Measurements from ENCODE around the gene PTPRM.
A peak's percentile ranks its signal among the peaks of the same experiment; 100 is the strongest.

Gene PTPRM

DNA sequence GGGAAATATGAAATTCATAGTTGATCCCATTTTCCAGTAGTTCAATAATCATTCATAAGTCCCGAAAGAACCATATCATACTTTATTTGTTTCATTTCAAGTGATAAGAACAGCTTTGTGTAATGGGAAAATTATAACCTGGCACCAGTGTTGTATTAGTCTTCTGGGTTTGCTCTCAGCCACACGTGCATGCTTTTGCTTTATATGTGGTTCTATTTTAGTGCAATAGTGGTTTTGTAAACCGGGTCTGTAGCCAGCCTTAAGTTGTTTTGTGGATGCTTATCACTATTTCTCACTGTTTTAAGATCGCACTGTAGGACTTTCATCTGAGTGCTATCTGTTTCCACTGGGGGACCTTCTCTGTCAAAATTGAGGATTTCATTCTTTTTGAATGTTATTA, 203.8 kb downstream of the PTPRM start:
- peak overlapping the region; percentile 28 for H3K4me2 ChIP-seq (ENCODE audit: low read depth, low read length, poor library complexity, severe bottlenecking)
- H3K79me2 ChIP-seq (ENCODE audit: insufficient read depth, low read length) = no peaks in the 10 kb centered on the region
- H2AFZ ChIP-seq (ENCODE audit: low read length) = no peak overlapping the region
- H3K36me3 ChIP-seq (ENCODE audit: insufficient read depth, low read length) = no peaks in the 10 kb centered on the region
- no peak overlapping the region for H3K9ac ChIP-seq (ENCODE audit: low read depth, low read length, poor library complexity, severe bottlenecking)
- no peaks in the 10 kb centered on the region for H3K9me3 ChIP-seq (ENCODE audit: insufficient read depth, low read depth, low read length)
- no peaks in the 10 kb centered on the region for H3K9me2 ChIP-seq (replicated peaks; ENCODE audit: low read depth, low read length)
- peaks cover 2% of the 10 kb centered on the region for H3K4me1 ChIP-seq (ENCODE audit: insufficient read depth, low read length, poor library complexity, severe bottlenecking)
- no peak overlapping the region for H3K4me3 ChIP-seq (ENCODE audit: low read length, poor library complexity, severe bottlenecking)
- no peaks in the 10 kb centered on the region for H4K20me1 ChIP-seq (ENCODE audit: insufficient read depth, low read length, poor library complexity, severe bottlenecking)
- no peaks in the 10 kb centered on the region for H3K27me3 ChIP-seq (ENCODE audit: insufficient read depth, low read length, poor library complexity, severe bottlenecking)
- TF ChIP-seq CTCF (conservative IDR thresholded peaks at IDR 0.05; ENCODE audit: low read length) (no peak), EZH2phosphoT487 (IDR thresholded peaks at IDR 0.05; ENCODE audit: borderline replicate concordance) (no peak)
- H3F3A ChIP-seq (ENCODE audit: low read depth) = no peaks in the 10 kb centered on the region

GRCh38 chr18:7772510-7772888, 205.4 kb downstream of the PTPRM start:
- Histone ChIP-seq H3K27me3 (ENCODE audit: insufficient read depth, low read length, poor library complexity, severe bottlenecking) (no peaks in the 10 kb centered on the region), H3K9me3 (ENCODE audit: insufficient read depth, low read depth, low read length) (no peaks in the 10 kb centered on the region), H3K79me2 (ENCODE audit: insufficient read depth, low read length) (no peaks in the 10 kb centered on the region), H3K4me2 (ENCODE audit: low read depth, low read length, poor library complexity, severe bottlenecking) (no peak overlapping the region), H3F3A (ENCODE audit: low read depth) (no peaks in the 10 kb centered on the region), H2AFZ (ENCODE audit: low read length) (no peak overlapping the region), H3K9ac (ENCODE audit: low read depth, low read length, poor library complexity, severe bottlenecking) (no peak overlapping the region), H3K9me2 (replicated peaks; ENCODE audit: low read depth, low read length) (no peaks in the 10 kb centered on the region), H4K20me1 (ENCODE audit: insufficient read depth, low read length, poor library complexity, severe bottlenecking) (no peaks in the 10 kb centered on the region), H3K4me1 (ENCODE audit: insufficient read depth, low read length, poor library complexity, severe bottlenecking) (peaks cover 2% of the 10 kb centered on the region), H3K36me3 (ENCODE audit: insufficient read depth, low read length) (no peaks in the 10 kb centered on the region), H3K4me3 (ENCODE audit: low read length, poor library complexity, severe bottlenecking) (no peak overlapping the region)
- no peak for TF ChIP-seq EZH2phosphoT487 (IDR thresholded peaks at IDR 0.05; ENCODE audit: borderline replicate concordance)
- no peak for TF ChIP-seq CTCF (conservative IDR thresholded peaks at IDR 0.05; ENCODE audit: low read length)

- H3K9me3 ChIP-seq (ENCODE audit: insufficient read depth, low read depth, low read length) = no peaks in the 10 kb centered on the region
- H3F3A ChIP-seq (ENCODE audit: low read depth) = no peaks in the 10 kb centered on the region
- no peak overlapping the region for H3K4me2 ChIP-seq (ENCODE audit: low read depth, low read length, poor library complexity, severe bottlenecking)
- H3K79me2 ChIP-seq (ENCODE audit: insufficient read depth, low read length) = no peaks in the 10 kb centered on the region
- no peaks in the 10 kb centered on the region for H4K20me1 ChIP-seq (ENCODE audit: insufficient read depth, low read length, poor library complexity, severe bottlenecking)
- no peaks in the 10 kb centered on the region for H3K9me2 ChIP-seq (replicated peaks; ENCODE audit: low read depth, low read length)
- peaks cover 2% of the 10 kb centered on the region for H3K4me1 ChIP-seq (ENCODE audit: insufficient read depth, low read length, poor library complexity, severe bottlenecking)
- H3K4me3 ChIP-seq (ENCODE audit: low read length, poor library complexity, severe bottlenecking) = no peak overlapping the region
- H3K9ac ChIP-seq (ENCODE audit: low read depth, low read length, poor library complexity, severe bottlenecking) = no peak overlapping the region
- H3K27me3 ChIP-seq (ENCODE audit: insufficient read depth, low read length, poor library complexity, severe bottlenecking) = no peaks in the 10 kb centered on the region
- no peak overlapping the region for H2AFZ ChIP-seq (ENCODE audit: low read length)
- no peak for TF ChIP-seq EZH2phosphoT487 (IDR thresholded peaks at IDR 0.05; ENCODE audit: borderline replicate concordance)
- TF ChIP-seq CTCF (conservative IDR thresholded peaks at IDR 0.05; ENCODE audit: low read length) = no peak
- no peaks in the 10 kb centered on the region for H3K36me3 ChIP-seq (ENCODE audit: insufficient read depth, low read length)
These were observed 205.8 kb downstream of the PTPRM start for GRCh38 chr18:7772951-7773350.

Data from Loucy (cell line).